Medulla oblongata (tissue), 1 donor: Measurements from ENCODE around the gene PADI2.

Source experiments
- DNase-seq: peaks from one replicate; pipeline ENCODE4 v3.0.0-alpha.2; 2015; ENCODE audit errors: extremely low spot score

The PADI2 gene

GRCh38 chr1:17055801-17056200 is 63.5 kb downstream of the PADI2 start:
- DNase-seq, result no peak

GRCh38 chr1:17053685-17054410 is 65.4 kb downstream of the PADI2 start, which contains the start of gene SDHB:
Gene SDHB (minus strand): TSS chr1:17054032. CDS start chr1:17054019, 13 bp downstream.
- peak; percentile 99 for DNase-seq

DNA sequence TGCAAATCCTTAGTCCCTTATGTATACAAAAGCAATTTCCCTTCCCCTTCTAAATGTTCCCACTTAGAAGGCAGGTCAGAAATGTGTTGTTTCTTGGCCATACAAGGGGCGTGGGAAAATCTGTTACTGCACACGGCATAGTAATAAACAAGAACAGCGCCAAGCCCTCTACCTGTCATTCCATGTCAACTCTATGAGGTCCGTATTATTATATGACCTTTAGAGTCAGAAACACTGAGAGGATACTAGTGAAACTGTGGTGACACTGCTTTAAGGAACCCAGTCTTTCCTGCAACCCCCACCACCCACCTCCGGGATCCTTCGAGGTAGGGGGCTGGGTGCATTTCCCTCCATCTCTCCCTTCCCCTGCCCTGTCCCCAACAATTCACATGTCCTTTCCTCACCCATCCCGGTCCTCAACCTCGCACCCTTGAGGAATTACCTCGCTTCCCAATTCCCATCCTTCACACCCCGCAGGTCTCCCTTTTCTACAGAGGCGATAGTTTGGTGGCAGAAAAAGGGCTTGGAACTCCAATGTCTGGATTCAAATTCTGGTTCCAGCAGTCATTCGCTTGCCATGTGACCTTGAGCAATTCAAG is 66.1 kb downstream of the PADI2 start:
- no peak for DNase-seq

DNA sequence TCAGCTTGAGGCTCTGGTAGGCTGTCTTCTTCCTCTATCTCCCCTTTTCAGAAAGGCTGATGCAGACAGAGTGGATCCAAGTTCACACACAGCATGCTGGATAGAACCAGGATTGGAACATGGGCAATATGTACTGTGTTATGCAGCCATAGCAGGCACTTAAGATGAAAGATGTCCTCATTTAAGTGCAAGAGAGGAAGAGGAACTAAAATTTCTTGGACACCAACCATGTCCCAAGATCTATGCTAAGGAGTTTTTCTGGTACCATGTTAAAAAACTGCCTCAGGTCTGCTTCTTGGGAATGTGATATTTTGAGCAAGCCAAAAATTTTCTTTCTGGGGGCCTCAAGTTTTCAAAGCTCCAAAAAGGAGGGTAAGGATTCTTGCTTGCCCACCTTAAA is 66.6 kb downstream of the PADI2 start:
- DNase-seq, result no peak

- no peak for DNase-seq
Measured at GRCh38 chr1:17052038-17052437, 67.2 kb downstream of the PADI2 start.

GRCh38 chr1:17047924-17048323 is 71.3 kb downstream of the PADI2 start:
- no peak for DNase-seq

- no peak for DNase-seq
Measured at GRCh38 chr1:17046334-17046657, 73.0 kb downstream of the PADI2 start.

- peak; percentile 79 for DNase-seq
Measured at GRCh38 chr1:17045634-17046333, 73.5 kb downstream of the PADI2 start.

DNA sequence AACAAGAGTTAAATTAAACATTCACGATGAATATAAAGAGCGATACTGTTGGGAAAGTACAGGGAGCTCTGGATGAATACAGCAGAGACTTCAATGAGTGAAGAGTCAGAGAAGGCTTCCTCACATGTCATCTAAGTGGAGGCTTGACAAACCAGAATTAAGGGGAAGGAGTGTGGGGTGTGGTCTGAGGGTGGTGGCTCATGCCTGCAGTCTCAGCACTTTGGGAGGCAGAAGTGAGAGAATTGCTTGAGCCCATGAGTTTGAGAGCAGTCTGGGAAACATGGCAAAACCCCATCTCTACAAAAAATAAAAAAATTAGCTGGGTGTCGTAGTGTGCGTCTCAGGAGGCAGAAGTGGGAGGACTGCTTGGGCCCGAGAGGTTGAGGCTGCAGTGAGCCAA is 74.1 kb downstream of the PADI2 start:
- DNase-seq, result peak; percentile 69

- no peak for DNase-seq
Measured at GRCh38 chr1:17043676-17044075, 75.6 kb downstream of the PADI2 start.

DNA sequence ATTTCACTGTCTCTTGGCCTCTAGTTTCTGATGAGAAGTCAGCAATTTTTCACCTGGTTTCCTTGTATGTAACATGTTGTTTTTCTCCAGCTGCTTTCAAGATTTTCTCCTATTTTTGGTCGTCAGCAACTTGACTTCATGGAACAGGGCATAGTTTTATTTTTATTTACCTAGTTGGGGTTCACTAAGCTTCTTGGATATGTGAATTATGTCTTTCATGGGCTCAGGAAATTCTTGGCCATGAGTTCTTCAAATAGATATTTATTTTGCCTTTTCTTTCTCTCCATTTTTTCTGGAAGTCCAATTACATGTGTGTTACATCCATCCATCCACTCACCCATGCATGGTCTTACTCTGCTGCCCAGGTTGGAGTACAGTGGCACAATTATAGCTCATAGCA is 79.1 kb downstream of the PADI2 start:
- no peak for DNase-seq

DNA sequence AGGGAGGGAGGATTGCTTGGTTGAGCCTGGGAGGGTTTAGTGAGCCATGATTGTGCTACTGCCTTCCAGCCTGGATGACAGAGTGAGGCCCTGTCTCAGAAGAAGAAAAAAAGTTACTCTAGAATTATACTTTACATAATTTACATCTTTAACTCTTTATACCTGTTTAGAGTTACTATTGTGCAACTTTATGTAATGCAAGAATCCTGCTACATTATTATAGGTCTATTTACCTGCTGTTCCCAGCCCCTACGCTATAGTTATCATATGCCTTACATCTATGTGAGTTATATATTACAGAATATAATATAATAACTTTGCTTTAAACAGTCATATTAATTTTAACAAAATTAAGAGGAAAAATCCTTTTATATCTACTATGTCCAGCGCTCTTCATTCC is 79.7 kb downstream of the PADI2 start:
- no peak for DNase-seq

GRCh38 chr1:17033481-17033880 is 85.8 kb downstream of the PADI2 start:
- DNase-seq, result no peak

DNA sequence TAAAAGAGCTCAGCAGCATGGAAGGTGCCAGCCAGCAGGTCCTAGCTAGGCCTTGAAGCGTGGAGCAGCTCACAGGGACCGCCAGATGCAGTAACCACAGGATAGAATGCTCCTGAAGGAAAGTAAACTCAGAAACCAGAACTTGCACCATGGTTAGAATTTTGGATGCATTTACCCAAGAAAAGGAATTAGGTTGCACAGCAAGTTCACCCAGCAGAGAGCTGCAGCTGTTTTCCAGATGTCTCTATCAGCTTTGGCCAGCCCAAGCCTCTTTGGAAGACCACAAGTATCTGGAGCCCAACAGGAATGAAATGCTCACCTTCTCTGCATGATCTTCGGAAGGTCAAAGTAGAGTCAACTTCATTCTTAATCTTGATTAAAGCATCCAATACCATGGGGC is 86.5 kb downstream of the PADI2 start:
- no peak for DNase-seq

- no peak for DNase-seq
Measured at GRCh38 chr1:17031436-17031835, 87.8 kb downstream of the PADI2 start.

- DNase-seq, result no peak
Measured at GRCh38 chr1:17030206-17030605, 89.0 kb downstream of the PADI2 start.

DNA sequence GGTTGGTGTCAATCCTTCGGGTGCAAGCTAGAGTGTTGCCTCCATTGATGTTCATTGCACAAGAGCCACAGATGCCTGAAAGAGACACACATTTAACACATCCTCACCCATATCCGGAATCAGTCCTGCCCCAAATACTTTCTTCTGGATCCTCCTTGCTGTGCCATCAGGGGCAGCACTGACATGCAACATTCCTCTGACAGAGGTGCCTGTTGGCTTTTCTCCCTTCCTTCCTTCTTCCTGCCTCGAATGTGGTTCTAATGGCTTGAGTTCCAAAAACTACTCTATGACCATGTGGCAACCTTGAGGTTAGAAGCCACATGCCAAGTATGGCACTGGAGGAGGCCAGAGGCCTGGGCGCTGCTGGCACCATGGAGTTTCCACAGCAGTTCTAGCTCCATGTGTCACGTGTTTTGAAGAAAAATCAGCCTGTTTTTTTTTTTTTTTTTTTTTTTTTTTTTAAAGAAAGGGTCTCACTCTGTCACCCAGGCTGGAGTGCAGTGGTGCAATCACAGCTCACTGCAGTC is 90.5 kb downstream of the PADI2 start:
- DNase-seq, result no peak

DNA sequence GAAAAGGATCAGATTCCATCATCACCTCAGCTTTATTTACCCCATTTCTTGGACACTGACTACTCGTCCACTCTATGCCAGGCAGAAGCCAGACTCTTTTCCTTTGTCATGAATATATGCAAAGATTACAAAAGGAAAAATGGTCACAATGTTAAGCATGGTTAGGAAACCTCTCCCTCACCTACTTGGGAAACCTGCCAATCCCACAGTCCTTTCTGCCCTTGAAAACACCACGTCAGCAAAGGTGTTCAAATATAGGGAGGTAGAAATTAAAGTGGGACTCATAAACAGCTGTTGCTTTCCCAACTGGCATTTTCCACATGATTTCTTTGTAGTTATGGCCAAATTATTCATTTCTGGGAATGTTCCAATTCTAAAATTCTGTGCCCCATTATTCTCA is 91.4 kb downstream of the PADI2 start:
- DNase-seq, result no peak

- DNase-seq, result no peak
Measured at GRCh38 chr1:17027403-17027802, 91.8 kb downstream of the PADI2 start.

DNA sequence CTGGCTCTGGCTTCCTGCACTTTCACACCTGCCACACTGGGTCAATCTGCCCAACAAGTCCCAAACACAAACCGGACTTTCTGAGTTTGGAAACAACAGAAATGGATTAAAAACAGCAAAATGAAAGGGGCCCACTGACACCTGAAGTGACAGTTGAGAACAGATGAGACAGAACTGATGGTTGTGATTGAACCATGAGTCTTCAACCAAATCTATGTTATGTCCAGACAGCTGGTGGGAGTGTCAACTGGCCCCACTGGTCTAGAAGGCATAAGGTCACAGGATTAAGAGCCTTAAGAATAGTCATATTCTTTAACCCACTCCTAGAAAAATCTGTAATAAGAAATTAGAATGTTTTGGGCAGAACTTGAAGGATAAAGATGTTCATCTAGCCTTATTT is 94.5 kb downstream of the PADI2 start:
- DNase-seq, result no peak

- DNase-seq, result no peak
Measured at GRCh38 chr1:17023573-17023972, 95.7 kb downstream of the PADI2 start.

- peak; percentile 51 for DNase-seq
Measured at GRCh38 chr1:17023102-17023501, 96.1 kb downstream of the PADI2 start.

DNA sequence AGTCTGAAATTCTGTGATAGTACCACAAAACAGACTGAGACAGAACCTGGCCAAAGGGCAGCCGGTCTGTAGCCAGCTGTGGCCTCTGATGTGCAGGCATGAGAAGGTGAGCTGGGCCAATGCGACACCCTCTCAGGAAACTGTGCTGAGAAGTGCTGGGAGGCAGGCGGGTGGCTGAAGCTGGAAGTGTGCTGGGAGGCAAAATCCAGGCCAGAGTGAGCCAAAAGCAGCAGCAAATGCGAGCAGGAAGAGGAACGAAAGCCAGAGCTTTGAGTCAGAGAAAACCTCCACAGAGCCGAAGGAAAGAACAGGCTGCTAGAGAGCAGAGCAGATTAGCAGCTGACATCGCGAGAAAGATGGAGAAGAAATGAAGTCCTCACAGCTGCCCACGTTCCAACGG is 97.4 kb downstream of the PADI2 start:
- no peak for DNase-seq
